Endothelial cell of umbilical vein (primary cell): ENCODE results near the gene GFER. TPM values are rescaled to one million over a fixed set of nuclear protein-coding genes. Genes with fewer than 3 reads are reported as not detected.

ENCODE experiments used
- BruUV-seq: library from RNA; stranded (reverse); fragments of 400-500 nt; replicated peaks from 2 replicates; lab custom pipeline; 2021; lab: Mats Ljungman, UMichigan
- CTCF ChIA-PET: fragments of 300-600, 350-600 bp; sonication (Branson Sonifier 250); formaldehyde crosslinking; loops from one replicate; lab custom pipeline; 2021; ENCODE audit warnings: antibody characterized with exemption, inconsistent platforms; lab: Charles Lee
- POLR2A ChIA-PET: fragments of 300-600, 350-600 bp; sonication (Branson Sonifier 250); formaldehyde crosslinking; loops from one replicate; lab custom pipeline; 2021; ENCODE audit warnings: antibody characterized with exemption, inconsistent platforms; lab: Charles Lee
- DNase-seq: peaks from one replicate; pipeline ENCODE4 v3.0.0-alpha.2; 2011; ENCODE audit warnings: low read depth, low spot score
- FAIRE-seq: peaks from 2 replicates; lab custom pipeline; 2011; peaks lifted over from hg19 to GRCh38; lab: Jason Lieb, UNC
- H2AFZ ChIP-seq: 2 replicates; pipeline ENCODE4 v1.6.0; 2012; ENCODE audit warnings: low read depth, low read length, control low read depth, inconsistent platforms
- H3K27ac ChIP-seq: 2 replicates; pipeline ENCODE4 v1.5.1; 2011; ENCODE audit warnings: low read depth, mild to moderate bottlenecking, control low read depth, low read length, moderate library complexity; ENCODE audit not compliant: insufficient read depth
- H3K27me3 ChIP-seq, 2 experiments: 2 replicates each; pipeline versions ENCODE4 v1.6.0 to v1.6.1; 2011; ENCODE audit warnings: low read length in 2 of 2, mixed read lengths in 1 of 2; ENCODE audit not compliant: control insufficient read depth in 2 of 2, insufficient read depth in 2 of 2
- H3K36me3 ChIP-seq, 2 experiments: 2 replicates in 1 of 2; 3 replicates in 1 of 2; pipeline ENCODE4 v1.5.1; 2011; ENCODE audit warnings: low read length in 2 of 2, mild to moderate bottlenecking in 1 of 2, moderate library complexity in 1 of 2; ENCODE audit not compliant: control insufficient read depth in 2 of 2, insufficient read depth in 2 of 2; ENCODE audit errors: extremely low read depth in 1 of 2
- H3K4me1 ChIP-seq: 3 replicates; pipeline ENCODE4 v1.5.1; 2011; ENCODE audit warnings: mild to moderate bottlenecking, low read length; ENCODE audit not compliant: control insufficient read depth, insufficient read depth; ENCODE audit errors: extremely low read depth
- H3K4me2 ChIP-seq: 2 replicates; pipeline ENCODE4 v1.6.1; 2011; ENCODE audit warnings: low read length, control low read depth, mixed read lengths; ENCODE audit not compliant: insufficient read depth
- H3K4me3 ChIP-seq, 3 experiments: fragments of 200-600 bp in 1 of 3; sonication (generic), shearing (Covaris generic) in 1 of 3; replicated peaks in 1 of 3; 2 replicates each; pipeline ENCODE4 v1.5.1; 2011 to 2016; ENCODE audit warnings: control low read depth in 3 of 3, low read length in 3 of 3, mild to moderate bottlenecking in 2 of 3, inconsistent platforms in 1 of 3, low read depth in 1 of 3, moderate library complexity in 1 of 3; ENCODE audit not compliant: insufficient read depth in 1 of 3
- H3K79me2 ChIP-seq: 2 replicates; pipeline ENCODE4 v1.6.0; 2012; ENCODE audit warnings: low read length, inconsistent platforms; ENCODE audit not compliant: control insufficient read depth, insufficient read depth
- H3K9ac ChIP-seq: replicated peaks from 2 replicates; pipeline ENCODE3; 2011; ENCODE audit warnings: low read length, control low read depth; ENCODE audit not compliant: insufficient read depth; ENCODE audit errors: extremely low read depth
- H3K9me1 ChIP-seq: replicated peaks from 3 replicates; pipeline ENCODE4 v1.6.0; 2011; ENCODE audit warnings: mild to moderate bottlenecking, low read length; ENCODE audit not compliant: control insufficient read depth, insufficient read depth; ENCODE audit errors: extremely low read depth
- H3K9me3 ChIP-seq: replicated peaks from 2 replicates; pipeline ENCODE4 v1.5.1; 2012; ENCODE audit warnings: low read length, inconsistent platforms; ENCODE audit not compliant: control insufficient read depth, insufficient read depth
- H4K20me1 ChIP-seq: replicated peaks from 2 replicates; pipeline ENCODE3; 2011; ENCODE audit warnings: mild to moderate bottlenecking, low read length; ENCODE audit not compliant: control insufficient read depth, insufficient read depth; ENCODE audit errors: extremely low read depth
- CTCF ChIP-seq, 2 donors: IDR thresholded peaks; 1 replicate in 1 of 2; 2 replicates in 1 of 2; pipeline ENCODE4 v1.5.1; 2011; ENCODE audit warnings: low read length in 2 of 2, mild to moderate bottlenecking in 2 of 2, moderate library complexity in 2 of 2, control low read depth in 1 of 2, inconsistent platforms in 1 of 2, low read depth in 1 of 2; ENCODE audit not compliant: insufficient read depth in 1 of 2; ENCODE audit errors: extremely low read depth in 1 of 2
- EZH2 ChIP-seq: IDR thresholded peaks from 2 replicates; pipeline ENCODE4 v1.6.1; 2012; ENCODE audit warnings: borderline replicate concordance, low read depth, mild to moderate bottlenecking, moderate library complexity, low read length, inconsistent platforms; ENCODE audit not compliant: severe bottlenecking
- FOS ChIP-seq: IDR thresholded peaks from 2 replicates; pipeline ENCODE4 v1.6.1; 2011; ENCODE audit warnings: mild to moderate bottlenecking, low read length, moderate library complexity, borderline replicate concordance; ENCODE audit not compliant: insufficient read depth
- GATA2 ChIP-seq: IDR thresholded peaks from 2 replicates; pipeline ENCODE4 v1.7.0; 2011; ENCODE audit warnings: low read depth, mild to moderate bottlenecking, moderate library complexity, mixed read lengths, low read length; ENCODE audit not compliant: insufficient read length, insufficient read depth
- JUN ChIP-seq: IDR thresholded peaks from 2 replicates; pipeline ENCODE4 v1.6.1; 2011; ENCODE audit warnings: borderline replicate concordance, low read depth; ENCODE audit not compliant: insufficient read length, insufficient read depth
- MAX ChIP-seq: IDR thresholded peaks from 2 replicates; pipeline ENCODE4 v1.6.1; 2011; ENCODE audit not compliant: insufficient read depth, insufficient read length
- MYC ChIP-seq: IDR thresholded peaks from one replicate; pipeline ENCODE4 v1.6.1; 2011; ENCODE audit warnings: mild to moderate bottlenecking, low read depth, low read length
- POLR2A ChIP-seq: IDR thresholded peaks from 2 replicates; pipeline ENCODE4 v1.6.1; 2012; ENCODE audit warnings: low read depth, mild to moderate bottlenecking, control low read depth, low read length
- POLR2AphosphoS5 ChIP-seq: IDR thresholded peaks from 2 replicates; pipeline ENCODE4 v1.6.1; 2012; ENCODE audit warnings: low read depth, mild to moderate bottlenecking, control low read depth, low read length, moderate library complexity; ENCODE audit not compliant: insufficient read depth
- dilution Hi-C: fragments of 300-500 bp; cut with MboI; formaldehyde crosslinking; loops from one replicate; pipeline ENCODE4 v1.15.0; 2019; ENCODE audit warnings: low sequenced_read_pairs; ENCODE audit not compliant: extremely low pct_ligation_motif_present
- intact Hi-C: fragments of 100-400 bp; cut with micrococcal nuclease; formaldehyde crosslinking; loops from one replicate; pipeline ENCODE4 v1.10.0; 2022
- polyA plus RNA-seq, 4 experiments: library from polyadenylated mRNA; depleted of rRNA in 3 of 4; stranded (reverse) in 3 of 4; unstranded in 1 of 4; fragments of >200 nt; gene quantifications; 2 replicates each; pipeline versions ENCODE4 v1.2.1 to v1.2.3, GENCODE V29; 2011 to 2012; ENCODE audit warnings: missing spikeins in 1 of 4
- total RNA-seq: library from RNA; stranded (reverse); gene quantifications from 2 replicates; pipeline ENCODE4 v1.2.3, GENCODE V29; 2021

Gene GFER
- total and polyA plus RNA-seq, 2 donors (not counting 3 experiments of a cell fraction or from before 2014, with no cell fraction given), result 13.7 to 29.9 TPM

- peaks cover 13% of the 10 kb centered on the region for H3K79me2 ChIP-seq
- no peak overlapping the region for H3K9ac ChIP-seq
- H3K4me3 ChIP-seq, result no peak overlapping the region
- dilution Hi-C loops (no loop called here), intact Hi-C loops (no loop called here)
- no TSS peak for BruUV-seq
- H3K9me3 ChIP-seq, result no peaks in the 10 kb centered on the region
- H3K27me3 ChIP-seq, result peaks cover 29 to 31% of the 10 kb centered on the region in 2 experiments
- no peak overlapping the region for H2AFZ ChIP-seq
- CTCF ChIA-PET, result no interaction called here
- no peak for DNase-seq
- H3K36me3 ChIP-seq, result peaks cover 9 to 37% of the 10 kb centered on the region in 2 experiments
- no peak for FAIRE-seq
- TF ChIP-seq CTCF (IDR thresholded peaks at IDR 0.05; ENCODE audit: extremely low read depth in 1 of 2, insufficient read depth in 1 of 2, low read depth in 1 of 2, low read length in 2 of 2) (no peak), POLR2AphosphoS5 (no peak), GATA2 (no peak), FOS (no peak), JUN (no peak), EZH2 (no peak), POLR2A (no peak), MYC (no peak), MAX (no peak)
- POLR2A ChIA-PET, result no interaction called here
- no peaks in the 10 kb centered on the region for H4K20me1 ChIP-seq
- H3K9me1 ChIP-seq, result no peaks in the 10 kb centered on the region
- no peak overlapping the region for H3K27ac ChIP-seq
- H3K4me2 ChIP-seq, result no peak overlapping the region
- H3K4me1 ChIP-seq, result peaks cover 4% of the 10 kb centered on the region
Observed at GRCh38 chr16:1976951-1977874, 6.8 kb upstream of the GFER start.
